Transverse colon (tissue), 4 donors: ENCODE results near the gene IL3RA. TPM values are rescaled to one million over a fixed set of nuclear protein-coding genes. Genes with fewer than 3 reads are reported as not detected.

Source experiments
- DNase-seq: peaks from one replicate; pipeline ENCODE4 v3.0.0-alpha.2; 2019
- H3K27ac ChIP-seq, 4 donors: fragments of 200-600 bp; sonication (generic); 2 replicates each; pipeline ENCODE4 v1.5.1; 2016 to 2018; ENCODE audit warnings: inconsistent platforms in 4 of 4
- H3K27me3 ChIP-seq: fragments of 200-600 bp; sonication (generic); 2 replicates; pipeline ENCODE4 v1.5.1; 2017; ENCODE audit warnings: inconsistent platforms
- H3K36me3 ChIP-seq, 4 donors: fragments of 200-600 bp; sonication (generic); 2 replicates each; pipeline ENCODE4 v1.5.1; 2017 to 2019; ENCODE audit warnings: inconsistent platforms in 4 of 4
- H3K4me1 ChIP-seq, 4 donors: fragments of 200-600 bp; sonication (generic); 2 replicates each; pipeline ENCODE4 v1.5.1; 2017 to 2020; ENCODE audit warnings: inconsistent platforms in 4 of 4
- H3K4me3 ChIP-seq, 4 donors: fragments of 200-600 bp; sonication (generic); 1 replicate in 1 of 4; 2 replicates in 3 of 4; pipeline versions ENCODE4 v1.5.1 to v1.6.1; 2017 to 2019; ENCODE audit warnings: inconsistent platforms in 4 of 4
- H3K9me3 ChIP-seq, 2 donors: fragments of 200-600 bp; sonication (generic); 2 replicates each; pipeline ENCODE4 v1.5.1; 2017 to 2019; ENCODE audit warnings: inconsistent platforms in 2 of 2
- EP300 ChIP-seq: sonication (generic); formaldehyde crosslinking; IDR thresholded peaks from one replicate; pipeline ENCODE4 v1.6.1; 2017; ENCODE audit warnings: antibody characterized with exemption, low read depth
- POLR2A ChIP-seq: fragments of 450-650 bp; IDR thresholded peaks from one replicate; pipeline ENCODE4 v1.6.1; 2016; ENCODE audit warnings: antibody characterized with exemption, mild to moderate bottlenecking, moderate library complexity
- POLR2AphosphoS5 ChIP-seq, 3 donors: sonication (generic); formaldehyde crosslinking; IDR thresholded peaks; one replicate each; pipeline ENCODE4 v1.6.1; 2016; ENCODE audit warnings: antibody characterized with exemption in 3 of 3
- WGBS, 2 donors: methylation state at CpG; one replicate each; pipeline ENCODE4 v1.1.5; 2018; ENCODE audit warnings: low coverage in 1 of 2; 5-methylcytosine and 5-hydroxymethylcytosine counted together
- in situ Hi-C, 4 donors: fragments of 200-750 bp; cut with MboI; loops; one replicate each; pipeline versions ENCODE4 v1.15.0 to v1.15.1; 2017; ENCODE audit warnings: low sequenced_read_pairs in 3 of 4, low pct_ligation_motif_present in 1 of 4, low pct_unique_long_range_greater_than_20kb in 1 of 4
- intact Hi-C: fragments of 100-400 bp; cut with DNase I; formaldehyde crosslinking; loops from one replicate; pipeline ENCODE4 v1.15.1; 2023; ENCODE audit warnings: low total_unique reads
- total RNA-seq, 4 donors: library from RNA; depleted of rRNA; stranded (reverse); fragments of >200 nt; gene quantifications; one replicate each; pipeline ENCODE4 v1.1.0, GENCODE V29; 2016
- TF ChIP-seq, protein P1 (sequence below), 5 experiments: fragments of 200-600 bp in 3 of 5; fragments of 450-650 bp in 2 of 5; sonication (generic) in 3 of 5; IDR thresholded peaks; 1 replicate in 2 of 5; 2 replicates in 3 of 5; pipeline ENCODE4 v1.5.1; 2016 to 2017; ENCODE audit warnings: antibody characterized with exemption in 5 of 5, inconsistent platforms in 3 of 5, mild to moderate bottlenecking in 2 of 5, moderate library complexity in 1 of 5

Gene IL3RA
- total RNA-seq, 4 donors from 2014 or later = 3.0 to 11.1 (median 5.8) TPM

DNA sequence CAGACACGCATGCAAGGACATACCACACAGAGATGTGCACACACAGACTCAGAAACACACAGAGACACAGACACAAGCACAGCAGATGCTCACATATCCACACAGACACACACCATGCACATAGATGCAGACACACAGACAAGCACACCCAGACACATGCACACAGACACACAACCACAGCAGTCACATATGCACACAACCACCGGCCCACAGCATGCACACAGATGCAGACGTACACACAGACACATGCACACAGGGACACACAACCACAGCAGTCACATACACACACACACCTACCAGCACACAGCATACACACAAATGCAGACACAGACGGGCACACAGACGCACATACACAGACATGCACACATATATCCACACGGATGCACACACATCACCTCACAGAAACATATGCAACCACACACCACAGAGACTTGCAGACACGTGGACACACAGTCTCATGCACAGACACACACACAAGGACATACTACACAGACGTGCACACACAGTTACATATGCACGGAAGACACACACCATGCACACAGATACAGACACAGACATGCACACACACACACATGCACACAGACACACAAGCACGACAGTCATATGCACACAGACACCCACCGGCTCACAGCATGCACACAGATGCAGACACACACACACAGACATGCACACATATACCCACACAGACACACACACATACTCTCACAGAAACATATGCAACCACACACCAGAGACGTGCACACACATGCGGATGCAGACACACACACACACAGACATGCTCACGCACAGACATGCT, 80.6 kb downstream of the IL3RA start:
- DNase-seq = no peak
- H3K27ac ChIP-seq = no peak overlapping the region
- intact Hi-C loops (no loop called here), in situ Hi-C loops (no loop called here)
- H3K36me3 ChIP-seq = peaks cover 0 to 14% (median 3%) of the 10 kb centered on the region in 4 donors
- H3K9me3 ChIP-seq = no peaks in the 10 kb centered on the region
- no peaks in the 10 kb centered on the region for H3K27me3 ChIP-seq
- WGBS, 2 donors = 67 to 75% methylated on average over 3 to 14 of the region's 14 CpGs
- no peaks in the 10 kb centered on the region for H3K4me1 ChIP-seq
- TF ChIP-seq, protein P1, sequence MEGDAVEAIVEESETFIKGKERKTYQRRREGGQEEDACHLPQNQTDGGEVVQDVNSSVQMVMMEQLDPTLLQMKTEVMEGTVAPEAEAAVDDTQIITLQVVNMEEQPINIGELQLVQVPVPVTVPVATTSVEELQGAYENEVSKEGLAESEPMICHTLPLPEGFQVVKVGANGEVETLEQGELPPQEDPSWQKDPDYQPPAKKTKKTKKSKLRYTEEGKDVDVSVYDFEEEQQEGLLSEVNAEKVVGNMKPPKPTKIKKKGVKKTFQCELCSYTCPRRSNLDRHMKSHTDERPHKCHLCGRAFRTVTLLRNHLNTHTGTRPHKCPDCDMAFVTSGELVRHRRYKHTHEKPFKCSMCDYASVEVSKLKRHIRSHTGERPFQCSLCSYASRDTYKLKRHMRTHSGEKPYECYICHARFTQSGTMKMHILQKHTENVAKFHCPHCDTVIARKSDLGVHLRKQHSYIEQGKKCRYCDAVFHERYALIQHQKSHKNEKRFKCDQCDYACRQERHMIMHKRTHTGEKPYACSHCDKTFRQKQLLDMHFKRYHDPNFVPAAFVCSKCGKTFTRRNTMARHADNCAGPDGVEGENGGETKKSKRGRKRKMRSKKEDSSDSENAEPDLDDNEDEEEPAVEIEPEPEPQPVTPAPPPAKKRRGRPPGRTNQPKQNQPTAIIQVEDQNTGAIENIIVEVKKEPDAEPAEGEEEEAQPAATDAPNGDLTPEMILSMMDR (IDR thresholded peaks at IDR 0.05) = no peak
- TF ChIP-seq POLR2A (no peak), EP300 (no peak), POLR2AphosphoS5 (IDR thresholded peaks at IDR 0.05) (no peak)
- no peak overlapping the region for H3K4me3 ChIP-seq

- H3K4me1 ChIP-seq = no peaks in the 10 kb centered on the region
- no peak overlapping the region for H3K27ac ChIP-seq
- in situ Hi-C loops (no loop called here), intact Hi-C loops (no loop called here)
- H3K9me3 ChIP-seq = peaks cover 5 to 6% of the 10 kb centered on the region in 2 donors
- WGBS, 2 donors = 92 to 100% methylated on average over 3 to 20 of the region's 20 CpGs
- peaks cover 0 to 7% (median 3%) of the 10 kb centered on the region in 4 donors for H3K36me3 ChIP-seq
- no peak for DNase-seq
- no peak overlapping the region for H3K4me3 ChIP-seq
- H3K27me3 ChIP-seq = no peaks in the 10 kb centered on the region
- no peak for TF ChIP-seq EP300
- no peak for TF ChIP-seq POLR2AphosphoS5 (IDR thresholded peaks at IDR 0.05)
- TF ChIP-seq, protein P1 (IDR thresholded peaks at IDR 0.05) = no peak
- TF ChIP-seq POLR2A = no peak
These were observed 81.6 kb downstream of the IL3RA start for GRCh38 chrX:1417921-1418771.

GRCh38 chrX:1418901-1419544, 82.4 kb downstream of the IL3RA start:
- in situ Hi-C loops = no loop called here
- WGBS, 2 donors = 92% methylated on average over 29 of the region's 29 CpGs; no CpG with 5 or more reads in 1 of the 2 donors
- no peak for DNase-seq

More at GRCh38 chrX:1418901-1419544, 82.4 kb downstream of the IL3RA start:
- TF ChIP-seq POLR2AphosphoS5 (IDR thresholded peaks at IDR 0.05) = no peak
- TF ChIP-seq, protein P1 (IDR thresholded peaks at IDR 0.05) = no peak
- TF ChIP-seq POLR2A = no peak
- TF ChIP-seq EP300 = no peak
- peaks cover 0 to 7% (median 3%) of the 10 kb centered on the region in 4 donors for H3K36me3 ChIP-seq
- H3K4me3 ChIP-seq = no peak overlapping the region
- intact Hi-C loops = no loop called here
- no peak overlapping the region for H3K27ac ChIP-seq
- no peaks in the 10 kb centered on the region for H3K4me1 ChIP-seq
- H3K9me3 ChIP-seq = peaks cover 5 to 6% of the 10 kb centered on the region in 2 donors
- H3K27me3 ChIP-seq = no peaks in the 10 kb centered on the region
